ENCODE measurements around the gene FOXP4.

DNA sequence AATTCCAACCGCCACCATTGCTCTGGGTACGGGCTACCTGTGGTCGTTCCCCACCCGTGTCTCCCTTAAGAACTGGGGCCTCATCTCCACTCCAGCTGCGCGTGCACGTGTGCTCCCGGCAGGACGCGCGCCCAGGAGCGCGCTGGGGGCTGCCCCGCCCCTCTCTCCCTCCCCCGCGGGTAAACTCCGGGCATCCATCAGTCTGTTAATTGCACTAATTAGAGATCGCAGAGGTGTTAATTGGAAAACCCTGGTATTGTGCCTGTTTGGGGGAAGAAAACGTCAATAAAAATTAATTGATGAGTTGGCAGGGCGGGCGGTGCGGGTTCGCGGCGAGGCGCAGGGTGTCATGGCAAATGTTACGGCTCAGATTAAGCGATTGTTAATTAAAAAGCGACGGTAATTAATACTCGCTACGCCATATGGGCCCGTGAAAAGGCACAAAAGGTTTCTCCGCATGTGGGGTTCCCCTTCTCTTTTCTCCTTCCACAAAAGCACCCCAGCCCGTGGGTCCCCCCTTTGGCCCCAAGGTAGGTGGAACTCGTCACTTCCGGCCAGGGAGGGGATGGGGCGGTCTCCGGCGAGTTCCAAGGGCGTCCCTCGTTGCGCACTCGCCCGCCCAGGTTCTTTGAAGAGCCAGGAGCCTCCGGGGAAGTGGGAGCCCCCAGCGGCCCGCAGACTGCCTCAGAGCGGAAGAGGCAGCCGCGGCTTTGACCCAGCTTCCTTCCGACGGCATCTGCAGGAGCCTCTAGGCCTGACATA is 14.4 kb downstream of the FOXP4 start:
- TF ChIP-seq, protein P1, sequence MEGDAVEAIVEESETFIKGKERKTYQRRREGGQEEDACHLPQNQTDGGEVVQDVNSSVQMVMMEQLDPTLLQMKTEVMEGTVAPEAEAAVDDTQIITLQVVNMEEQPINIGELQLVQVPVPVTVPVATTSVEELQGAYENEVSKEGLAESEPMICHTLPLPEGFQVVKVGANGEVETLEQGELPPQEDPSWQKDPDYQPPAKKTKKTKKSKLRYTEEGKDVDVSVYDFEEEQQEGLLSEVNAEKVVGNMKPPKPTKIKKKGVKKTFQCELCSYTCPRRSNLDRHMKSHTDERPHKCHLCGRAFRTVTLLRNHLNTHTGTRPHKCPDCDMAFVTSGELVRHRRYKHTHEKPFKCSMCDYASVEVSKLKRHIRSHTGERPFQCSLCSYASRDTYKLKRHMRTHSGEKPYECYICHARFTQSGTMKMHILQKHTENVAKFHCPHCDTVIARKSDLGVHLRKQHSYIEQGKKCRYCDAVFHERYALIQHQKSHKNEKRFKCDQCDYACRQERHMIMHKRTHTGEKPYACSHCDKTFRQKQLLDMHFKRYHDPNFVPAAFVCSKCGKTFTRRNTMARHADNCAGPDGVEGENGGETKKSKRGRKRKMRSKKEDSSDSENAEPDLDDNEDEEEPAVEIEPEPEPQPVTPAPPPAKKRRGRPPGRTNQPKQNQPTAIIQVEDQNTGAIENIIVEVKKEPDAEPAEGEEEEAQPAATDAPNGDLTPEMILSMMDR (IDR thresholded peaks at IDR 0.05): no peak
- no peak for TF ChIP-seq POLR2A (IDR thresholded peaks at IDR 0.05)

All from sigmoid colon (tissue), 3 donors.